SH-SY5Y (cell line): ENCODE results near the gene FAM89A.

Experiments used
- GATA2 ChIP-seq: IDR thresholded peaks from 2 replicates; pipeline ENCODE4 v1.6.1; 2011; ENCODE audit warnings: mild to moderate bottlenecking, low read depth, low read length
- GATA3 ChIP-seq: IDR thresholded peaks from 2 replicates; pipeline ENCODE4 v1.6.1; 2011; ENCODE audit warnings: low read depth, mild to moderate bottlenecking, low read length, moderate library complexity

DNA sequence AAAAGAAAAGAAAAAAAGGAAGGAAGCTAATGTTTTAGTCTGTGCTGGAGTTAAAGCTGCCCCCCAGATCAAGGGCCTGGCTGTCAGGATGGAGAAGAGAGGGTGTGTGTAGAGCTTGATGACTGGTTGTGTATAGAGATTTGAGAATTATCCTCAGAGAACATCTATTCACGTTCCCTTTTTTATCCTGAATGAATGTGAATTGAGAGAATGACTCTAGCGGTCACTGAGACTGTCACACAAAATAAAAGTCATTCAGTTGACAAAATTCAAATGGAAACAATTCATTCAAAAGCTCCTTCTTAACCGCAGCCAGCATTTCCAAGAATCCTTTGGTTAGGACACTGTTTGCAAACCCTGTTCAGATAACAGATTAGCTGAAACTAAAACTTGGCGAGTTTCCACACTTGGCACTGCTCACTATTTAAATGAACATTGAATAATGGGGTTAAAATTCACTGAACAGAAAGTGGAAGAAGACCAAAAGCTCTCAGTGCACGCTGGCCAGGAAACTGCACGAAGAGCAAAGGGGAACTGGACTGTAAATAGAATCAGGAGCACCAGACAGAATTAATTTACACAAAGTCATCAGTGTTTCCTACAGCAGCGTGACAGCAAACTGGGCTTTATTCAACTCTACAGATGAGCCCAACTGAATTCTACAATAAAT lies 13.6 kb upstream of the FAM89A start:
- TF ChIP-seq GATA2: no peak
- no peak for TF ChIP-seq GATA3
